GM18519 (cell line): ENCODE measurements around the gene KNOP1.
"Not testable (repeated sequence)": the region's sequence is repeated elsewhere in the genome, so short reads cannot be mapped to it uniquely, and the experiment has no call there.

ENCODE experiments used
- ATAC-seq: cut with Tn5 transposase; IDR thresholded peaks from one replicate; pipeline ENCODE4 v1.9.1; 2021; ENCODE audit warnings: mild to moderate bottlenecking, moderate library complexity; ENCODE audit not compliant: unreplicated experiment, low FRiP score

The KNOP1 gene

GRCh38 chr16:19744670-19745069 lies 26.6 kb upstream of the KNOP1 start:
- no peak for ATAC-seq

GRCh38 chr16:19743816-19744159 lies 25.8 kb upstream of the KNOP1 start:
- no peak for ATAC-seq

GRCh38 chr16:19741354-19741753 lies 23.3 kb upstream of the KNOP1 start:
- ATAC-seq = no peak

GRCh38 chr16:19737306-19738038 lies 19.4 kb upstream of the KNOP1 start:
- ATAC-seq = no peak

- ATAC-seq = no peak
Measured at GRCh38 chr16:19735074-19735867, 17.2 kb upstream of the KNOP1 start.

GRCh38 chr16:19733551-19733950 lies 15.5 kb upstream of the KNOP1 start:
- no peak for ATAC-seq

GRCh38 chr16:19728636-19728965 lies 10.6 kb upstream of the KNOP1 start:
- no peak for ATAC-seq

- no peak for ATAC-seq
Measured at GRCh38 chr16:19722981-19723380, 5.0 kb upstream of the KNOP1 start.

GRCh38 chr16:19722269-19722952 lies 4.4 kb upstream of the KNOP1 start:
- ATAC-seq = no peak

GRCh38 chr16:19718624-19718965 lies 568 bp upstream of the KNOP1 start:
- ATAC-seq = no peak

- no peak for ATAC-seq
Measured at GRCh38 chr16:19717314-19717713, 713 bp downstream of the KNOP1 start.

- not testable (repeated sequence) for ATAC-seq
Measured at GRCh38 chr16:19716728-19717127, 1.3 kb downstream of the KNOP1 start.

GRCh38 chr16:19716183-19716582 lies 1.8 kb downstream of the KNOP1 start:
- ATAC-seq = no peak

GRCh38 chr16:19715566-19715965 lies 2.5 kb downstream of the KNOP1 start:
- ATAC-seq = no peak

GRCh38 chr16:19713697-19714096 lies 4.3 kb downstream of the KNOP1 start:
- ATAC-seq = no peak

- ATAC-seq = no peak
Measured at GRCh38 chr16:19712418-19713058, 5.5 kb downstream of the KNOP1 start.

- ATAC-seq = no peak
Measured at GRCh38 chr16:19711643-19712042, 6.4 kb downstream of the KNOP1 start.

GRCh38 chr16:19710991-19711545 lies 7.0 kb downstream of the KNOP1 start:
- no peak for ATAC-seq

- ATAC-seq = no peak
Measured at GRCh38 chr16:19710191-19710908, 7.7 kb downstream of the KNOP1 start.

- ATAC-seq = no peak
Measured at GRCh38 chr16:19709381-19710136, 8.5 kb downstream of the KNOP1 start.
